Naive thymus-derived CD4-positive, alpha-beta T cell (primary cell): ENCODE data around the gene CRIP3. TPM values are rescaled to one million over a fixed set of nuclear protein-coding genes. Genes with fewer than 3 reads are reported as not detected.

Experiments used
- ATAC-seq: fragments of 150-1000 bp; cut with Tn5 transposase; 2 replicates; pipeline ENCODE4 v1.10.0; 2021; ENCODE audit warnings: mild to moderate bottlenecking, moderate library complexity
- CTCF ChIA-PET: fragments of 350-600 bp; sonication (Branson Sonifier 250); formaldehyde crosslinking; loops from one replicate; lab custom pipeline; 2021; ENCODE audit warnings: antibody characterized with exemption; lab: Charles Lee
- POLR2A ChIA-PET: fragments of 350-600 bp; sonication (Branson Sonifier 250); formaldehyde crosslinking; loops from one replicate; lab custom pipeline; 2021; ENCODE audit warnings: antibody characterized with exemption, inconsistent platforms; lab: Charles Lee
- DNase-seq, 9 donors: peaks; one replicate each; pipeline versions ENCODE4 v3.0.0 to v3.0.0-alpha.2; 2020 to 2022; ENCODE audit warnings: mixed read lengths in 1 of 9
- H3K27ac ChIP-seq: one replicate; pipeline ENCODE4 v1.7.0; 2013; ENCODE audit warnings: mild to moderate bottlenecking, low read depth, low read length, moderate library complexity
- H3K27me3 ChIP-seq, 2 donors: one replicate each; pipeline ENCODE4 v1.7.0; 2013; ENCODE audit warnings: low read length in 2 of 2, mild to moderate bottlenecking in 2 of 2, moderate library complexity in 2 of 2; ENCODE audit not compliant: control insufficient read depth in 2 of 2, insufficient read depth in 2 of 2
- H3K36me3 ChIP-seq, 3 experiments: 1 replicate in 2 of 3; 2 replicates in 1 of 3; pipeline ENCODE4 v1.7.0; 2013; ENCODE audit warnings: low read length in 3 of 3, mild to moderate bottlenecking in 3 of 3, moderate library complexity in 1 of 3; ENCODE audit not compliant: insufficient read depth in 3 of 3, control insufficient read depth in 2 of 3
- H3K4me1 ChIP-seq, 2 donors: one replicate each; pipeline ENCODE4 v1.7.0; 2013; ENCODE audit warnings: low read length in 2 of 2, mild to moderate bottlenecking in 2 of 2, moderate library complexity in 1 of 2; ENCODE audit not compliant: control insufficient read depth in 2 of 2, insufficient read depth in 2 of 2
- H3K4me3 ChIP-seq: 2 replicates; pipeline ENCODE4 v1.7.0; 2013; ENCODE audit warnings: mild to moderate bottlenecking, low read length
- H3K9me3 ChIP-seq, 3 experiments: 1 replicate in 2 of 3; 2 replicates in 1 of 3; pipeline ENCODE4 v1.7.0; 2013; ENCODE audit warnings: low read length in 3 of 3; ENCODE audit not compliant: control insufficient read depth in 2 of 3
- H3K27ac Mint-ChIP-seq, 9 donors: one replicate each; pipeline ENCODE4 v1.8.0; 2020 to 2022; ENCODE audit warnings: mixed read lengths in 9 of 9, mild to moderate bottlenecking in 8 of 9, moderate library complexity in 5 of 9, inconsistent platforms in 2 of 9
- H3K27me3 Mint-ChIP-seq, 5 donors: one replicate each; pipeline ENCODE4 v1.8.0; 2021 to 2022; ENCODE audit warnings: mixed read lengths in 5 of 5, mild to moderate bottlenecking in 1 of 5
- H3K36me3 Mint-ChIP-seq, 5 donors: one replicate each; pipeline ENCODE4 v1.8.0; 2020 to 2022; ENCODE audit warnings: mixed read lengths in 5 of 5, mild to moderate bottlenecking in 3 of 5, inconsistent platforms in 1 of 5
- H3K4me1 Mint-ChIP-seq, 7 donors: one replicate each; pipeline ENCODE4 v1.8.0; 2020 to 2022; ENCODE audit warnings: mixed read lengths in 7 of 7, mild to moderate bottlenecking in 3 of 7, inconsistent platforms in 1 of 7
- H3K4me3 Mint-ChIP-seq, 10 donors: one replicate each; pipeline ENCODE4 v1.8.0; 2020 to 2022; ENCODE audit warnings: mild to moderate bottlenecking in 10 of 10, mixed read lengths in 10 of 10, moderate library complexity in 6 of 10, inconsistent platforms in 2 of 10
- H3K9me3 Mint-ChIP-seq, 11 donors: one replicate each; pipeline ENCODE4 v1.8.0; 2020 to 2022; ENCODE audit warnings: mixed read lengths in 11 of 11, mild to moderate bottlenecking in 4 of 11, inconsistent platforms in 1 of 11, moderate library complexity in 1 of 11
- intact Hi-C, 2 donors: fragments of 100-400 bp; cut with micrococcal nuclease; formaldehyde crosslinking; loops; one replicate each; pipeline ENCODE4 v1.15.1; 2023
- polyA plus RNA-seq, 2 donors: library from polyadenylated mRNA; unstranded; fragments of 300-500 nt; fragmentation: Illumina TruSeq; gene quantifications; one replicate each; pipeline ENCODE4 v1.2.3, GENCODE V29; 2021
- total RNA-seq, 6 experiments: library from RNA in 5 of 6; stranded (reverse) in 5 of 6; gene quantifications; 1 replicate in 5 of 6; 2 replicates in 1 of 6; pipeline ENCODE4 v1.2.3 and lab custom pipeline; 2021 to 2026

CRIP3 gene
- total and polyA plus RNA-seq, 7 experiments from 2014 or later, result 2.1 to 7.4 (median 4.8) TPM; not detected in 3

- peak overlapping the region in 1 of 9 donors; percentile 25 for H3K27ac Mint-ChIP-seq
- ChIA-PET POLR2A (interaction anchor here (0.6 kb wide), 1 partner anchor 730 kb away, joined by 3 read pairs; no protein-coding TSS in a partner anchor), CTCF (no interaction called here)
- intact Hi-C loops, result no loop called here
- peaks cover 5 to 25% (median 11%) of the 10 kb centered on the region in 7 donors for H3K4me1 Mint-ChIP-seq
- H3K4me3 ChIP-seq, result no peak overlapping the region
- no peaks in the 10 kb centered on the region for H3K36me3 ChIP-seq
- H3K4me1 ChIP-seq, result peaks cover 0 to 6% of the 10 kb centered on the region in 2 donors
- H3K27ac ChIP-seq, result no peak overlapping the region
- peaks cover 0 to 81% (median 6%) of the 10 kb centered on the region in 5 donors for H3K27me3 Mint-ChIP-seq
- no peak for DNase-seq
- H3K36me3 Mint-ChIP-seq, result peaks cover 0 to 4% (median 0%) of the 10 kb centered on the region in 5 donors
- peak overlapping the region in 1 of 10 donors; percentile 51 for H3K4me3 Mint-ChIP-seq
- no peaks in the 10 kb centered on the region for H3K27me3 ChIP-seq
- H3K9me3 ChIP-seq, result no peaks in the 10 kb centered on the region
- no peak for ATAC-seq
- peaks cover 0 to 2% (median 0%) of the 10 kb centered on the region in 11 donors for H3K9me3 Mint-ChIP-seq
These were observed 36.7 kb downstream of the CRIP3 start for GRCh38 chr6:43271944-43272343.

GRCh38 chr6:43271103-43271815 is 37.4 kb downstream of the CRIP3 start:
- H3K27me3 Mint-ChIP-seq, result peaks cover 0 to 76% (median 5%) of the 10 kb centered on the region in 5 donors
- Histone ChIP-seq H3K27me3 (no peaks in the 10 kb centered on the region), H3K9me3 (no peaks in the 10 kb centered on the region), H3K4me3 (no peak overlapping the region), H3K36me3 (no peaks in the 10 kb centered on the region), H3K4me1 (peaks cover 0 to under 1% of the 10 kb centered on the region in 2 donors), H3K27ac (no peak overlapping the region)
- no peak for ATAC-seq
- H3K9me3 Mint-ChIP-seq, result peaks cover 0 to 2% (median 0%) of the 10 kb centered on the region in 11 donors
- CTCF ChIA-PET, result no interaction called here
- no peak overlapping the region for H3K27ac Mint-ChIP-seq
- peaks cover 3 to 24% (median 11%) of the 10 kb centered on the region in 7 donors for H3K4me1 Mint-ChIP-seq
- intact Hi-C loops, result no loop called here
- H3K36me3 Mint-ChIP-seq, result peaks cover 0 to 4% (median 0%) of the 10 kb centered on the region in 5 donors
- no peak for DNase-seq
- peak overlapping the region in 2 of 10 donors; percentile 60 to 64 for H3K4me3 Mint-ChIP-seq
- POLR2A ChIA-PET, result interaction anchor here (0.6 kb wide), 1 partner anchor 729 kb away, joined by 3 read pairs; no protein-coding TSS in a partner anchor

GRCh38 chr6:43269273-43270007 is 39.2 kb downstream of the CRIP3 start:
- no peaks in the 10 kb centered on the region for H3K4me1 ChIP-seq
- Mint-ChIP-seq H3K27me3 (peaks cover 0 to 62% (median 4%) of the 10 kb centered on the region in 5 donors), H3K4me3 (peak overlapping the region; percentile 60 to 84 (median 78)), H3K36me3 (no peaks in the 10 kb centered on the region), H3K4me1 (peaks cover 0 to 19% (median 6%) of the 10 kb centered on the region in 7 donors), H3K27ac (peak overlapping the region in 3 of 9 donors; percentile 21 to 41 (median 40)), H3K9me3 (no peaks in the 10 kb centered on the region)
- H3K36me3 ChIP-seq, result no peaks in the 10 kb centered on the region
- no peak overlapping the region for H3K27ac ChIP-seq
- ATAC-seq (peak; percentile 70), DNase-seq (peak; percentile 14 to 62 (median 39))
- intact Hi-C loops, result loop anchor here (1.0 to 10.0 kb wide), 2 partner anchors 22 to 65 kb away; no protein-coding TSS in a partner anchor
- no peaks in the 10 kb centered on the region for H3K27me3 ChIP-seq
- peak overlapping the region; percentile 50 for H3K4me3 ChIP-seq
- POLR2A ChIA-PET, result interaction anchor here (0.5 to 1.0 kb wide), 2 partner anchors 100 to 273 kb away, joined by 3 to 4 read pairs; partner anchors contain the start of gene ZNF318
- H3K9me3 ChIP-seq, result no peaks in the 10 kb centered on the region
- CTCF ChIA-PET, result interaction anchor here (1.3 kb wide), 1 partner anchor 40 kb away, joined by 4 read pairs; no protein-coding TSS in a partner anchor

GRCh38 chr6:43268782-43269272 is 39.8 kb downstream of the CRIP3 start:
- no peaks in the 10 kb centered on the region for H3K9me3 ChIP-seq
- Mint-ChIP-seq H3K4me1 (peaks cover 0 to 17% (median 6%) of the 10 kb centered on the region in 7 donors), H3K27me3 (peaks cover 0 to 56% (median 4%) of the 10 kb centered on the region in 5 donors), H3K4me3 (peak overlapping the region; percentile 60 to 84 (median 78)), H3K9me3 (no peaks in the 10 kb centered on the region), H3K27ac (peak overlapping the region in 3 of 9 donors; percentile 21 to 41 (median 40)), H3K36me3 (no peaks in the 10 kb centered on the region)
- intact Hi-C loops, result loop anchor here (1.0 to 10.0 kb wide), 2 partner anchors 22 to 66 kb away; no protein-coding TSS in a partner anchor
- DNase-seq (no peak), ATAC-seq (no peak)
- no peaks in the 10 kb centered on the region for H3K27me3 ChIP-seq
- POLR2A ChIA-PET, result interaction anchor here (0.5 to 1.0 kb wide), 2 partner anchors 101 to 272 kb away, joined by 3 to 4 read pairs; partner anchors contain the start of gene ZNF318
- H3K4me3 ChIP-seq, result peak overlapping the region; percentile 50
- no peak overlapping the region for H3K27ac ChIP-seq
- no peaks in the 10 kb centered on the region for H3K4me1 ChIP-seq
- CTCF ChIA-PET, result interaction anchor here (1.3 kb wide), 3 partner anchors 39 to 239 kb away, joined by 4 to 5 read pairs (median 4); partner anchors contain the start of gene ZNF318
- H3K36me3 ChIP-seq, result no peaks in the 10 kb centered on the region

- ChIA-PET POLR2A (interaction anchor here (1.0 kb wide), 1 partner anchor 102 kb away, joined by 3 read pairs; the partner anchor contains the start of gene ZNF318), CTCF (interaction anchor here (1.0 to 1.3 kb wide), 4 partner anchors 38 to 239 kb away, joined by 3 to 5 read pairs (median 4); partner anchors contain the start of gene ZNF318)
- Histone ChIP-seq H3K4me3 (no peak overlapping the region), H3K27me3 (no peaks in the 10 kb centered on the region), H3K4me1 (no peaks in the 10 kb centered on the region), H3K36me3 (no peaks in the 10 kb centered on the region), H3K27ac (no peak overlapping the region), H3K9me3 (no peaks in the 10 kb centered on the region)
- no peak overlapping the region for H3K27ac Mint-ChIP-seq
- peak overlapping the region in 3 of 10 donors; percentile 6 to 60 (median 16) for H3K4me3 Mint-ChIP-seq
- no peaks in the 10 kb centered on the region for H3K9me3 Mint-ChIP-seq
- ATAC-seq, result no peak
- peaks cover 0 to 17% (median 6%) of the 10 kb centered on the region in 7 donors for H3K4me1 Mint-ChIP-seq
- intact Hi-C loops, result loop anchor here in 1 of 2 donors (10.0 kb wide), 1 partner anchor 66 kb away; no protein-coding TSS in a partner anchor
- no peaks in the 10 kb centered on the region for H3K36me3 Mint-ChIP-seq
- H3K27me3 Mint-ChIP-seq, result peaks cover 0 to 51% (median 4%) of the 10 kb centered on the region in 5 donors
- no peak for DNase-seq
These were observed 40.3 kb downstream of the CRIP3 start for GRCh38 chr6:43268355-43268700.
